Stomach (tissue), 4 donors: ENCODE data around the gene EDA.

Source experiments
- CTCF ChIP-seq, 7 experiments: fragments of 450-650 bp in 4 of 7; fragments of 200-600 bp in 3 of 7; sonication (generic) in 3 of 7; IDR thresholded peaks; one replicate each; pipeline ENCODE4 v1.5.1; 2016 to 2019; ENCODE audit warnings: antibody characterized with exemption in 7 of 7, control low read depth in 2 of 7, mild to moderate bottlenecking in 1 of 7
- EP300 ChIP-seq: sonication (generic); formaldehyde crosslinking; IDR thresholded peaks from one replicate; pipeline ENCODE4 v1.6.1; 2017; ENCODE audit warnings: antibody characterized with exemption
- POLR2AphosphoS5 ChIP-seq, 3 donors: sonication (generic); formaldehyde crosslinking; IDR thresholded peaks; one replicate each; pipeline ENCODE4 v1.6.1; 2016; ENCODE audit warnings: antibody characterized with exemption in 3 of 3

- TF ChIP-seq CTCF (IDR thresholded peaks at IDR 0.05) (no peak), EP300 (no peak), POLR2AphosphoS5 (IDR thresholded peaks at IDR 0.05) (no peak)
Observed at GRCh38 chrX:69795702-69796101, 179.8 kb downstream of the EDA start.
